Measurements from ENCODE around the gene ZC3H7B. TPM values are rescaled to one million over a fixed set of nuclear protein-coding genes. Genes with fewer than 3 reads are reported as not detected.

ZC3H7B gene
- total RNA-seq, 1 experiment from 2014 or later, result 42.0 TPM

DNA sequence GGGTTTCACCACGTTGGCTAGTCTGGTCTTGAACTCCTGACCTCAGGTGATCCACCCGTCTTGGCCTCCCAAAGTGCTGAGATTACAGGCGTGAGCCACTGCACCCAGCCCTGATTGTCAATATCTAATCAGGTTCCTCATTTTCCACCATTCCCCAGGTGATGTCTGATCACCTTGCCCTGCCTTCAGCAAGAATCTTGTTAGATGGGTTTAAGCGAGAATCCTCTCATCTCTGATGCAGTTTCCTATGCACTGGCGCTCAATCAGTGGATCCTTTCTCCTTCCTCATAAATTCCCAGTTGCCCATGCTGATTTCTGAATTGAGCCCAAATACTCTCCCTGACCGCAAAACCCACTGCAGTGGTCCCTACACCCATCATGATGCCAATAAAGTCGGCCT lies 664 bp upstream of the ZC3H7B start:
- H3K9me2 ChIP-seq (ENCODE audit: insufficient read depth), result no peaks in the 10 kb centered on the region
- peak overlapping the region; percentile 98 for H3K9ac ChIP-seq (ENCODE audit: low read length)
- no peak for ATAC-seq
- CTCF ChIA-PET, result interaction anchor here (1.0 to 1.2 kb wide), 5 partner anchors 10 to 378 kb away, joined by 3 to 6 read pairs (median 4); no protein-coding TSS in a partner anchor
- TF ChIP-seq CTCF (IDR thresholded peaks at IDR 0.05 in 2 of 3, conservative IDR thresholded peaks at IDR 0.05 in 1 of 3; ENCODE audit: borderline replicate concordance in 1 of 3, insufficient read depth in 1 of 3, low read depth in 2 of 3, low read length in 2 of 3), result no peak
- DNase-seq (ENCODE audit: low read depth, low spot score), result no peak
- H3K27me3 ChIP-seq (ENCODE audit: insufficient read depth, low read length), result no peaks in the 10 kb centered on the region
- intact Hi-C loops (cut with micrococcal nuclease), result no loop called here
- H3K79me2 ChIP-seq (ENCODE audit: insufficient read depth, low read length), result peaks cover 45% of the 10 kb centered on the region
- peak overlapping the region; percentile 81 to 86 for H3K4me3 ChIP-seq (replicated peaks in 1 of 2; ENCODE audit: low read depth in 1 of 2, low read length in 2 of 2)
- H2AFZ ChIP-seq (ENCODE audit: low read depth, low read length, poor library complexity, severe bottlenecking), result peak overlapping the region; percentile 83
- H3K9me3 ChIP-seq (ENCODE audit: control insufficient read depth in 1 of 2, insufficient read depth in 1 of 2, low read depth in 1 of 2, low read length in 2 of 2), result no peaks in the 10 kb centered on the region
- no TSS peak for BruUV-seq (replicated peaks)
- H3K4me2 ChIP-seq (ENCODE audit: low read length), result peak overlapping the region; percentile 79
- H3K27ac ChIP-seq (ENCODE audit: low read depth, low read length), result no peak overlapping the region
- peaks cover 11 to 37% of the 10 kb centered on the region in 2 experiments for H3K4me1 ChIP-seq (ENCODE audit: control insufficient read depth in 1 of 2, insufficient read depth in 2 of 2, low read length in 2 of 2)
- H4K20me1 ChIP-seq (ENCODE audit: insufficient read depth), result no peaks in the 10 kb centered on the region
- RAD21 ChIA-PET (ENCODE audit: low non-redundant PET in 1 of 2, low total read pairs in 2 of 2, uncharacterized antibody in 2 of 2, unreplicated experiment in 2 of 2), result interaction anchor here in 1 of 2 experiments (0.6 kb wide), 1 partner anchor 81 kb away, joined by 3 read pairs; no protein-coding TSS in a partner anchor
- H3K36me3 ChIP-seq (ENCODE audit: control insufficient read depth in 1 of 2, insufficient read depth in 2 of 2, low read length in 2 of 2), result no peaks in the 10 kb centered on the region
- POLR2A ChIA-PET, result interaction anchor here (1.1 kb wide), 1 partner anchor 11 kb away, joined by 5 read pairs; no protein-coding TSS in a partner anchor

GRCh38 chr22:41302021-41302767 lies 869 bp downstream of the ZC3H7B start:
- CTCF ChIA-PET, result interaction anchor here (0.7 to 1.2 kb wide), 5 partner anchors 8 to 15 kb away, joined by 3 to 4 read pairs (median 4); no protein-coding TSS in a partner anchor
- RAD21 ChIA-PET (ENCODE audit: low non-redundant PET in 1 of 2, low total read pairs in 2 of 2, uncharacterized antibody in 2 of 2, unreplicated experiment in 2 of 2), result no interaction called here
- H3K4me1 ChIP-seq (ENCODE audit: control insufficient read depth in 1 of 2, insufficient read depth in 2 of 2, low read length in 2 of 2), result peaks cover 12 to 41% of the 10 kb centered on the region in 2 experiments

More at GRCh38 chr22:41302021-41302767, 869 bp downstream of the ZC3H7B start:
- Histone ChIP-seq H3K27me3 (ENCODE audit: insufficient read depth, low read length) (no peaks in the 10 kb centered on the region), H3K27ac (ENCODE audit: low read depth, low read length) (peak overlapping the region; percentile 90), H3K4me3 (replicated peaks in 1 of 2; ENCODE audit: low read depth in 1 of 2, low read length in 2 of 2) (peak overlapping the region; percentile 81 to 86), H3K79me2 (ENCODE audit: insufficient read depth, low read length) (peaks cover 56% of the 10 kb centered on the region), H3K9me3 (ENCODE audit: control insufficient read depth in 1 of 2, insufficient read depth in 1 of 2, low read depth in 1 of 2, low read length in 2 of 2) (no peaks in the 10 kb centered on the region), H3K4me2 (ENCODE audit: low read length) (peak overlapping the region; percentile 79), H3K9me2 (ENCODE audit: insufficient read depth) (no peaks in the 10 kb centered on the region), H4K20me1 (ENCODE audit: insufficient read depth) (no peaks in the 10 kb centered on the region), H3K9ac (ENCODE audit: low read length) (peak overlapping the region; percentile 98), H2AFZ (ENCODE audit: low read depth, low read length, poor library complexity, severe bottlenecking) (no peak overlapping the region), H3K36me3 (ENCODE audit: control insufficient read depth in 1 of 2, insufficient read depth in 2 of 2, low read length in 2 of 2) (no peaks in the 10 kb centered on the region)
- ATAC-seq, result no peak; the same call in 1 of the 2 replicates
- POLR2A ChIA-PET, result interaction anchor here (0.9 to 1.2 kb wide), 4 partner anchors 10 to 79 kb away, joined by 3 to 5 read pairs (median 4); partner anchors contain the start of genes RANGAP1 and TEF
- peak; percentile 100 for TF ChIP-seq ZFX (IDR thresholded peaks at IDR 0.05)
- TF ChIP-seq, protein P1, sequence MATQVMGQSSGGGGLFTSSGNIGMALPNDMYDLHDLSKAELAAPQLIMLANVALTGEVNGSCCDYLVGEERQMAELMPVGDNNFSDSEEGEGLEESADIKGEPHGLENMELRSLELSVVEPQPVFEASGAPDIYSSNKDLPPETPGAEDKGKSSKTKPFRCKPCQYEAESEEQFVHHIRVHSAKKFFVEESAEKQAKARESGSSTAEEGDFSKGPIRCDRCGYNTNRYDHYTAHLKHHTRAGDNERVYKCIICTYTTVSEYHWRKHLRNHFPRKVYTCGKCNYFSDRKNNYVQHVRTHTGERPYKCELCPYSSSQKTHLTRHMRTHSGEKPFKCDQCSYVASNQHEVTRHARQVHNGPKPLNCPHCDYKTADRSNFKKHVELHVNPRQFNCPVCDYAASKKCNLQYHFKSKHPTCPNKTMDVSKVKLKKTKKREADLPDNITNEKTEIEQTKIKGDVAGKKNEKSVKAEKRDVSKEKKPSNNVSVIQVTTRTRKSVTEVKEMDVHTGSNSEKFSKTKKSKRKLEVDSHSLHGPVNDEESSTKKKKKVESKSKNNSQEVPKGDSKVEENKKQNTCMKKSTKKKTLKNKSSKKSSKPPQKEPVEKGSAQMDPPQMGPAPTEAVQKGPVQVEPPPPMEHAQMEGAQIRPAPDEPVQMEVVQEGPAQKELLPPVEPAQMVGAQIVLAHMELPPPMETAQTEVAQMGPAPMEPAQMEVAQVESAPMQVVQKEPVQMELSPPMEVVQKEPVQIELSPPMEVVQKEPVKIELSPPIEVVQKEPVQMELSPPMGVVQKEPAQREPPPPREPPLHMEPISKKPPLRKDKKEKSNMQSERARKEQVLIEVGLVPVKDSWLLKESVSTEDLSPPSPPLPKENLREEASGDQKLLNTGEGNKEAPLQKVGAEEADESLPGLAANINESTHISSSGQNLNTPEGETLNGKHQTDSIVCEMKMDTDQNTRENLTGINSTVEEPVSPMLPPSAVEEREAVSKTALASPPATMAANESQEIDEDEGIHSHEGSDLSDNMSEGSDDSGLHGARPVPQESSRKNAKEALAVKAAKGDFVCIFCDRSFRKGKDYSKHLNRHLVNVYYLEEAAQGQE (IDR thresholded peaks at IDR 0.05; ENCODE audit: low read depth), result no peak
- BruUV-seq (replicated peaks), result no TSS peak
- intact Hi-C loops (cut with micrococcal nuclease), result no loop called here
- DNase-seq (ENCODE audit: low read depth, low spot score), result no peak

Measured in HCT116 (cell line).